Cerebellar cortex (tissue), 1 donor: Measurements from ENCODE around the gene LIPE.
A peak's percentile ranks its signal among the peaks of the same experiment; 100 is the strongest.
"Not testable (repeated sequence)": the region's sequence is repeated elsewhere in the genome, so short reads cannot be mapped to it uniquely, and the experiment has no call there.

Experiments
- DNase-seq: peaks from one replicate; pipeline ENCODE4 v3.0.0-alpha.2; 2015; ENCODE audit warnings: low spot score

Gene LIPE

DNA sequence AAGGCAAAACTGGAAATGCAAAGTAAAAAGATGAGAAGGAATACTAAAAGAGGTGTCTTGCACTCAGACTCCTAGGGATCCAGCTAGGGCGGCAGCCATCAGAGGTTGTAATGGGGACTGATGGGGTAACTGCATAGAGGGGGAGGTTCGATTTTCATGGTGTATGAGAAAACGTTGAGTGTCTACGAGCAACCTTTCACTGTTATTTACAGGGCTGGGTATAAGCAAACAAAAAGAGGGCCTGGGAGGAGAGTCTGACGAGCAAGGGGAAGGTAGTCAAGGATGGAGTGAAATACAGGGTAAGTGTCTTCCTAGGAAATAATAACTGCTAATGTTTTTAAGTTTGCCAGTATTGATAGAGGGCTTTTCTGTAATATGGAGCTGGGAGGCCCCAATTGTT is 21.1 kb upstream of the LIPE start:
- DNase-seq: not testable (repeated sequence)

GRCh38 chr19:42445948-42446347 is 18.8 kb upstream of the LIPE start:
- DNase-seq: no peak

- no peak for DNase-seq
These were observed 16.8 kb upstream of the LIPE start for GRCh38 chr19:42443944-42444398.

DNA sequence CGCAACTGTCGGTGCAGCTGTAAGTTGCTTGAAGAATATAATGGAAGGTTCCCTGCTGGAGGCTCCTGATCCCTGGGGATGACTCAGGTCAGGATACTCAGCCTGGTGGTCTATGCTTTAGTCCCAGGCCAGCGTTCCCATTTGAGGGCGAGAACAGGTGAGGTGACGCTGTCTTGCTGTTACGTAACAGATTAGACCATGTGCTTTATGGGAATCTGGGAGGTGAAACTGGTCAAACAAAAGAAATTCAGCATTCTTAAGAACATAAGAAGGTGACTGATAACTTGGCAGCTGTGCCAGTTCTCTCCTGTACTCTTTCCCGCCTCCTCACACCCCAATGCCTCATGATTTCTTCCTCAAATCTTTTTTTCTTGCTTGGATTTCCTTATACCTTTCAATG is 15.6 kb upstream of the LIPE start, which contains the start of gene CXCL17:
CXCL17 (minus strand) TSS at position 114 of the 400 bp plus-strand sequence. CDS start 114 bp downstream, outside the sequence.
- DNase-seq: no peak

- no peak for DNase-seq
These were observed 13.9 kb upstream of the LIPE start for GRCh38 chr19:42441049-42441445.

- peak; percentile 62 for DNase-seq
These were observed 13.3 kb upstream of the LIPE start for GRCh38 chr19:42440357-42441048.

DNA sequence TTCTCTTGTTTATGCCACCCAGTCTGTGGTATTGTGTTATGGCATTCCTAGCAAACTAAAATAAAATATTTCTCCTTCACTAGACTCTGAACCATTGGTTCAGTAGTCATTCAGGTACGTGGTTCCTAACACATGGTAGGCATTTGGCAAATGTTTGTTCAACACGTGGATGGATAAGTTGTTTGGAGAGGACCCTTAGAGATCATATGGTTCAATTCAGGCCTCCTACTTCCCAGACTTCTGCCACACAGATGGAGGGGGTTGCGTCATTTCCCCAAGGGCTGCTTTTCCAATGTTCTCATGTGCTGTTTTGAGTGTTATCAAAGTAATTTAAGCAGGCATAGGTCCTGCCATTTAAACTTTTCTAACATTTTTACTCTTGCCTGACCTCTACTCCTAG is 8.8 kb upstream of the LIPE start:
- DNase-seq: no peak

DNA sequence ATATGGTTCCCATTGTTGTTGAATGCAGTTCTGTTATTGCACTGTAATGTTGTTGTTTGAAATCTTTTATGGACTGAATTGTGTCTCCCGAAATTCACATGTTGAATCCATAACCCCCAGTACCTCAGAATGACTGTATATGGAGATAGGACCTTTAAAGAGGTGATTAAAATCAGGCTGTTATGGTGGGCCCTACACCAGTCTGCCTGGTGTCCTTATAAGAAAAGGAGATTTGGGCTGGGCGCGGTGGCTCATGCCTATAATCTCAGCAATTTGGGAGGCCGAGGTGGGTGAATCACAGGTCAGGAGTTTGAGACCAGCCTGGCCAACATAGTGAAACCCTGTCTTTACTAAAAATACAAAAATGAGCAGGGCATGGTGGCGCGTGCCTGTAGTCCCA is 8.1 kb upstream of the LIPE start:
- DNase-seq: no peak

DNA sequence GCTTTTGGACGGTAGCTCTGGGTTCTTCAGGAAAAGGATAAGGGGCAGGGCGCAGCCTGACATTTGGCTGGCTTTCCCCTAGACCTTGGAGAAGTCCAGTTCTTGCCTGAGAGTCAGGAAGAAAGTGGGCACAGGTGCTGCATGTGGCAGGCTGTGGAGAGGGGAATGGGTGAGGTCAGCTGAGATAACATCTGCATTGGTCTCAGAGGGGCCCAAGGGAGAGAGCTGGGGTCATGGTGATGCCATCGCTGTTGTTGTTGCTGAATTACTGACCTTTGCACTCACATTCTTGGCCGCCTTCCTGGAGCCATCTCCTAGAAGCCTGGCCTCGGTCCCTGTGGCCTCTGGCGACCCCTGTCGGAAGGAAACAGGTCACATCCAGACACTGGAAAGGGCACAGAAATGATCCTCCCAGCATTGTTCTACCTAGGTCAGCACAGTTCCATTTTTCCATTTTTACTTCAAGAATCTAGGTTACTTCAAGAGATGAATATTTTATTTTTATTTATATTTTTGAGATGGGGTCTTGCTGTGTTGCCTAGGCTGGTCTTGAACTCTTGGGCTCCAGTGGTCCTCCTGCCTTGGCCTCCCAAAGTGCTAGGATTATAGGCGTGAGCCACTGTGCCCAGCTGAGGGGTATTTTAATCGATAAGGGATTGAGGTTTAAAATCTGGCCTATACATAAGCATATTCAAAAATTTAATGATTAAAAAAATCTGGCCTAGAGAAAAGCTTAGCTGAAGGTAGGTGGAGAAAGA is 6.5 kb upstream of the LIPE start:
- DNase-seq: peak; percentile 58

- no peak for DNase-seq
These were observed 4.3 kb upstream of the LIPE start for GRCh38 chr19:42431486-42431885.

DNA sequence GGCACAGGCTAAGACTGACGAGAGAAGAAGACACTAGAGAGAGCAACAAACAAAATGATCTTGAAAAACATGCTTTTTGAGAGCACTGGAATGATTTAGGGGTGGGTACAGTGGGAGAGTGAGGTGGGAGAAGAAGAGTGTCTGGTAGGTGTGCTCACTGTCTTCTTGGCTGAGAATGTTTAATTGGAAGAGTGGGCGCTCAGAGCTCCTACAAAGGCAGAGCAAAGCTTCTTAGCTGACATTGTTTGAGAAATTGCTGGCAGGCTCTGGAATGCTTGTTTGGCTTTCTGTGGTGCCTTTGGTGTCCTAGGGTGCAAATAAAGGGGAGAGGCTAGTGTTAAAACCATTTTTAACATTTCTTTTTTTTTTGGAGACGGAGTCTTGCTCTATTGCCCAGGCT is 1.5 kb upstream of the LIPE start:
- no peak for DNase-seq

DNA sequence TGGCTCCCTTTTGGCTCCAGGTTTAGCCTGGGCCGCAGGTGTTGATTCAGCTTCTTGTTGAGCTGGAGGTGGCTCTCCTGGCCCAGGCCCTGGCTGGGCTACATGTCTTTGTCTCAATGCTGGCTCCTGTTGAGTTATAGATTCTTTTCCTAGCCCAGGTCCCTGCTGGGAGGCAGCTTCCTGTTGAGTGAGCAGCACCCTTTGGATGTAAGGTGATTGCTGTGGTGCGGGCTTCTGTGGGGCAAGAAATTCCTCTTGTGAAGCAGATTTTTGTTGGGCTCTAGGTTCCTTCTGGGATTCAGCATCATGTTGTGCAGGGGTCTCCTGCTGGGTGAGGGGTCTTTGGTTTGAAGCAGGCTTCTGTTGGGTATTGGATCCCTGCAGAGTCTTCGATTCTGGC is 545 bp downstream of the LIPE start:
- no peak for DNase-seq

DNA sequence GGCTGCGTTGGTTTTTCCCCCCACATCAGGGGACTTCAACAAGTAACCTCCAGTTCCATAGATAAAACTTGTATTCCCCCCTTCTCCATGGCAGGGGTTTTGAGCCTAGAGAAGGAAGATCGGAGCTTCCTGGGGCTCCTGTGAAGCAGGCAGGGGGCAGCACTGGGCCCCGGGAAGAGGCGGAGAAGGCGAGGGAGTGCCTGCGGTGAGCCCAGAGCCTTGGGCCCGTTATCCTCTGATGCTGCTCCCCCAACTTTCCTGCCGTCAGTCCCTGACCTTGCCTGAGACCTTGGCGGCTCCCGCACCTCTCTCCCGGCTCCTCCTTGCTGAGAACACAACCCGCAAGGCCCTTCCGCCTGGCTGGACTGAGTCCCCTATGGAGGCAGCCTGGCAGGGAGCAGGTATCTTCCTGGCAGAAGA is 2.5 kb downstream of the LIPE start:
- DNase-seq: no peak

DNA sequence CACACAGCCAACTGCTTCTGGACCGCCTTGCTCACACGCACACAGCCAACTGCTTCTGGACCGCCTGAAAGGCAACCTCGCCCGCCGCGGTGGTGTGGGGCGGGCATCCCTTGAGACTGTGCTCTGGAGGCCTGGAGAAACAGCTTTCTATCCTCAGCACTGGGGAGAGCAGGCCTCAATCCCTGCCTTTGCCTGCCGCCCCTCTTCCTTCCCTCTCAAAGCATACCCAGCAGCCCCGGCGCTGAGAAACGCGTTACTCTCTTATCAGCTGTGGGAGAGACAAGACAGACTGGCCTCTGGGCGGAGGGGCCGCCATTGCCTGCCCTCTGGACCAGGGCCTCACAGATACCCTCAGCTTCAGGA is 2.9 kb downstream of the LIPE start:
- DNase-seq: no peak

GRCh38 chr19:42423462-42424344 is 3.5 kb downstream of the LIPE start:
- peak; percentile 96 for DNase-seq

GRCh38 chr19:42422901-42423461 is 4.2 kb downstream of the LIPE start:
- DNase-seq: peak; percentile 62

DNA sequence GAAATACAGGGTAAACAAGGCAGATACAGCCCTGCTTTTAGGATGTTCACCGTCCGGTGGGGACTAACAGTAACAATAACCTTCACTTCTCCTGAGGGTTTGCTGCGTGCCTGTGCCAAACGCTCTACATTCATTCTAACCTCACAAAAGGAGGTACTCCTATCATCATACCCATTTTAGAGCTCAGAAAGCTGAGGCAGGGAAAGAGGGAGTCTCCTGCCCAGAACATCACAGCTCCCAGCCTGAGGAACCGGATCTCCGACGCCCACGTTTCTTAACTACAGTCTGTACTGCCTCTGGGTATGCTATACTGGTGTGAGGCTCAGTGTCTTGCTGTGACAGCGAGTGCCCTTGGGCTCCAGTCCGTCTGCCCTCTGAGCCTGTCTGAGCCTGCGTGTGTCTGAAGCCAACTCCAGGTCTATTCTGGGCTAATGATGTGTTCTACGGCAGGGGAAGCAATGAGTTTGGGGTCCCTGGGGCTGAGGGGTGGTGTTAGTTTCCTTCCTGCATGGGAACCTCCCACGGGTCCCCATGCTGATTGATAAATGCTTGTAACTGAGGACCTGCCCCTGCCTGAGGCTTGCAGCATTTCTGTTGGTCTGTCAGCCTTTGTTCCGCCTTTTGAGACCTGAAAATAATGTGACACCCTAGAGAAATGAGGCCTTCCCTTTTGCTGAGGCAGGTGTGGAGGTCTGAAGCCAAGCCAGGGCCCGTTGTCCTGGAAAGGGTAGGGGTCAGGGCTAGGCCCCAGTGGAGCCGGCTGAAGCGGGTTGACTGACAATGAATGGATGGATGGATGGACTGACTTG is 4.9 kb downstream of the LIPE start:
- DNase-seq: peak; percentile 31

DNA sequence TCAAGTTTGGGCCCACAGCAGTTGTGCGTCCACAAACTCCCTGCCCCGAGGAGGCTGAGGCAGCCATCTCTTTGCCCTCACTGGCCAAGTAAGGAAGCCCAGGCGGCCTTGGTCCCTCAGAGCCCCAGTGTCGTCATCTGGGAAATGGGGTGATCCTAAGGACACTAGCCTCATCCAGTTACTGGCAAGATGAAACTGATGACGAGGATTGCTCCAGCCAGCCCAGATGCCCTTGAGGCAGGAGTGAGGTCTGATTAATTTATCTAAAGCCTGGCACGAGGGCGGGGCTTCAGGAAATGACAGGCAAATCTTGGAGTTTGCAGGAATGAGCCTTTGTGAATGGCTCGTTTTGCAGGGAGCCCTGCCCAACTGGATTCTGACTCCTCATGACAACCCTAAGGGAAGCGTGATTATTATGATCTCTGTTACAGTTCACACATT is 5.6 kb downstream of the LIPE start:
- no peak for DNase-seq

DNA sequence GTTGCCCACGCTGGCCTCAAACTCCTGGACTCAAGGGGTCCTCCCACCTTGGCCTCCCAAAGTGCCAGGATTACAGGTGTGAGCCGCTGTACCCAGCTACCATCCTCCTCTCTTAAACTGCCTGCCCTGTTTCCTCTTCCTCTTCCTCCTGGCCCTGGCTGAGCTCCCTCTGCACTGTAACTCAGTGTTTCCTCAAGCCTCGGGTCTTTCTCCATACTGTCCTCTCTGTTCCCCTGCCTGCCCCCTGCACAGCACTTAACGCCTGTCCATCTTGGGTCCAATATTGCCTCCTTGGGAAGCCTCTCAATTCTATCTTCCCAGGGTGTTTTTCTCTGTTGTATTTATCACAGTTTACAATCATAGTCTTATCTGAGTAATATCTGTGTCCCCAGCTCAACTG is 6.1 kb downstream of the LIPE start:
- no peak for DNase-seq

- peak; percentile 47 for DNase-seq
These were observed 7.1 kb downstream of the LIPE start for GRCh38 chr19:42420055-42420544.

DNA sequence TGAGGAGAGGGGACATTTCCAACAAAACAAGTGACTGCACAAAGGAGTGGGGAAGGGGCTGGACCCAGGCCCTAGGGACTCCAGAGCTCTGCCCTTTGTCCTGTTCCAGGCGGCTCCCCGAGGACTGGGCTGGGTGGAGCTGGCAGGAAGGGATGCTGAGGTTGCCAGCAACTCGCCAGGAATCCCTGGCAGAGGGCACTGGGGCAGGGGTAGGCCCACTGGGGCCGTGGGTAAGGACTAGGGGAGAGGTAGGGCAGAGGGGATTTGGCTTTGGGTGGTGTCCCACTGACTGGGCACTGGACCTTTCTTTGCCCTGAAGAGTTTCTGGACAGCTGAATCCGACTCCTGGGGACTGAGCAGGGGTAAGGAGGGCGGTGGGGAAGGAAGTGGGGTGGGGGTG is 7.9 kb downstream of the LIPE start:
- no peak for DNase-seq
